ENCODE data around the gene FAAP20. TPM values are rescaled to one million over a fixed set of nuclear protein-coding genes. Genes with fewer than 3 reads are reported as not detected.

FAAP20 gene
- total RNA-seq, 1 donor from 2014 or later, result 50.9 TPM

GRCh38 chr1:2184531-2184930, 10.0 kb downstream of the FAAP20 start:
- ATAC-seq, result no peak

GRCh38 chr1:2183937-2184334, 10.6 kb downstream of the FAAP20 start:
- peaks cover 28% of the 10 kb centered on the region for H3K36me3 ChIP-seq
- intact Hi-C loops (cut with DNase I), result no loop called here

More at GRCh38 chr1:2184531-2184930, 10.0 kb downstream of the FAAP20 start:
- no peak overlapping the region for H3K27ac ChIP-seq
- no peak for DNase-seq
- H3K4me3 ChIP-seq, result no peak overlapping the region
- intact Hi-C loops (cut with DNase I), result no loop called here
- H3K36me3 ChIP-seq, result peaks cover 28% of the 10 kb centered on the region
- H3K9me3 ChIP-seq, result no peaks in the 10 kb centered on the region
- H3K4me1 ChIP-seq, result peaks cover 4% of the 10 kb centered on the region
- H3K27me3 ChIP-seq (ENCODE audit: low read depth), result no peaks in the 10 kb centered on the region
- TF ChIP-seq, protein P1, sequence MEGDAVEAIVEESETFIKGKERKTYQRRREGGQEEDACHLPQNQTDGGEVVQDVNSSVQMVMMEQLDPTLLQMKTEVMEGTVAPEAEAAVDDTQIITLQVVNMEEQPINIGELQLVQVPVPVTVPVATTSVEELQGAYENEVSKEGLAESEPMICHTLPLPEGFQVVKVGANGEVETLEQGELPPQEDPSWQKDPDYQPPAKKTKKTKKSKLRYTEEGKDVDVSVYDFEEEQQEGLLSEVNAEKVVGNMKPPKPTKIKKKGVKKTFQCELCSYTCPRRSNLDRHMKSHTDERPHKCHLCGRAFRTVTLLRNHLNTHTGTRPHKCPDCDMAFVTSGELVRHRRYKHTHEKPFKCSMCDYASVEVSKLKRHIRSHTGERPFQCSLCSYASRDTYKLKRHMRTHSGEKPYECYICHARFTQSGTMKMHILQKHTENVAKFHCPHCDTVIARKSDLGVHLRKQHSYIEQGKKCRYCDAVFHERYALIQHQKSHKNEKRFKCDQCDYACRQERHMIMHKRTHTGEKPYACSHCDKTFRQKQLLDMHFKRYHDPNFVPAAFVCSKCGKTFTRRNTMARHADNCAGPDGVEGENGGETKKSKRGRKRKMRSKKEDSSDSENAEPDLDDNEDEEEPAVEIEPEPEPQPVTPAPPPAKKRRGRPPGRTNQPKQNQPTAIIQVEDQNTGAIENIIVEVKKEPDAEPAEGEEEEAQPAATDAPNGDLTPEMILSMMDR (IDR thresholded peaks at IDR 0.05), result no peak

DNA sequence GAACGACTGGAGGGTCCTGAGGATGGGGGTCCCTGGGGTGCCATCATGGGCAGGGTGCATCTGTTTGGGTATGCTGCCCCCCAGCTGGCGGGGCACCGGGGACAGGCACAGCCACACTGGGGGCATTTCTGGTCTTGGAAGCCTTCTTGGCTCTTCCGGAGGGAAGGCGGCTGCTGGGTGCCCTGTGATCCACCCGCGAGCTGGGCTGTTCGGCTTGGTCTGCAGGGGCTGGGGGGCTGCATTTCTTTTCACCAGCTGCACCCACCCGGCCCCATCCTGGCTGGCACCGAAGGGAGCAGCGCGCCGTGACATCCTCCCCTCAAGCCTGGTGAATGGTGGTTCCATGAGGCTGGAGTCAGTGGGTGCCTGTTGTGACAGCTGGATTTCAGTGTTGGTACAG, 12.2 kb downstream of the FAAP20 start:
- ATAC-seq (no peak), DNase-seq (no peak)
- no peaks in the 10 kb centered on the region for H3K27me3 ChIP-seq (ENCODE audit: low read depth)
- intact Hi-C loops (cut with DNase I), result no loop called here
- peaks cover 38% of the 10 kb centered on the region for H3K36me3 ChIP-seq
- H3K27ac ChIP-seq, result no peak overlapping the region
- TF ChIP-seq, protein P1 (IDR thresholded peaks at IDR 0.05), result no peak
- H3K9me3 ChIP-seq, result no peaks in the 10 kb centered on the region
- no peak overlapping the region for H3K4me3 ChIP-seq
- no peaks in the 10 kb centered on the region for H3K4me1 ChIP-seq

More at GRCh38 chr1:2183937-2184334, 10.6 kb downstream of the FAAP20 start:
- no peak overlapping the region for H3K4me3 ChIP-seq
- H3K27me3 ChIP-seq (ENCODE audit: low read depth), result no peaks in the 10 kb centered on the region
- DNase-seq (no peak), ATAC-seq (no peak)
- no peaks in the 10 kb centered on the region for H3K9me3 ChIP-seq
- H3K27ac ChIP-seq, result no peak overlapping the region
- TF ChIP-seq, protein P1 (IDR thresholded peaks at IDR 0.05), result no peak
- H3K4me1 ChIP-seq, result peaks cover under 1% of the 10 kb centered on the region

GRCh38 chr1:2181752-2182151, 12.8 kb downstream of the FAAP20 start:
- H3K27ac ChIP-seq, result no peak overlapping the region
- H3K36me3 ChIP-seq, result peaks cover 35% of the 10 kb centered on the region
- DNase-seq (no peak), ATAC-seq (no peak)
- intact Hi-C loops (cut with DNase I), result no loop called here
- no peaks in the 10 kb centered on the region for H3K4me1 ChIP-seq
- no peaks in the 10 kb centered on the region for H3K27me3 ChIP-seq (ENCODE audit: low read depth)
- H3K4me3 ChIP-seq, result no peak overlapping the region
- H3K9me3 ChIP-seq, result no peaks in the 10 kb centered on the region
- TF ChIP-seq, protein P1 (IDR thresholded peaks at IDR 0.05), result no peak

GRCh38 chr1:2181271-2181670, 13.3 kb downstream of the FAAP20 start:
- TF ChIP-seq, protein P1 (IDR thresholded peaks at IDR 0.05), result no peak
- no peak overlapping the region for H3K4me3 ChIP-seq
- ATAC-seq, result no peak
- H3K9me3 ChIP-seq, result no peaks in the 10 kb centered on the region
- intact Hi-C loops (cut with DNase I), result no loop called here
- no peak overlapping the region for H3K27ac ChIP-seq
- no peaks in the 10 kb centered on the region for H3K27me3 ChIP-seq (ENCODE audit: low read depth)
- H3K4me1 ChIP-seq, result no peaks in the 10 kb centered on the region
- peaks cover 32% of the 10 kb centered on the region for H3K36me3 ChIP-seq
- no peak for DNase-seq

Data from lower lobe of right lung (tissue), 2 donors.